Activated CD4-positive, alpha-beta T cell treated with anti-CD3 and anti-CD28 coated beads, Interleukin-2, amount 50 U/mL, for 24 hours (primary cell): ENCODE results near the gene AQP3.
A peak's percentile ranks its signal among the peaks of the same experiment; 100 is the strongest.
"Not testable (repeated sequence)": the region's sequence is repeated elsewhere in the genome, so short reads cannot be mapped to it uniquely, and the experiment has no call there.

Experiments
- DNase-seq, 2 donors: peaks; one replicate each; pipeline ENCODE4 v3.0.0-alpha.2; 2020; ENCODE audit warnings: low read depth in 1 of 2, low spot score in 1 of 2

The AQP3 gene

DNA sequence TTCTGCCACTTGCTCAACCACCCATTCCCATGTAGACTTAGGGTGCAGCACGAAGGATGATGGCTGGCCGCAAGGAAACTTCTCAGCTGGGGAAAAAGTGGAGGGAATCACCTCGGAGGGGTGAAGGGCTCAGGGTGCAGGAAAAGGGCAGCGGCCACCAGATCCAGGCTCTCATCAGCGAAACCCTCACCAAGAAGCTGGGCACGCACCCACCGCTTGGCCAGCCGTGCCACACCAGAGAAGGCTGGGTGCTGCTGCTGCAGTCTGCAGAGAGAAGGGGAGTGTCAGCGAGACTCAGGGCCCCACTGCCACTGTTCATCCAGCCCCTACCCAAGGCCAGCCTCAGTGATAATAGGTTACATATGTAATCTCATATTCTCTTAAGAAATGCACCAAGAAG, 17.7 kb upstream of the AQP3 start:
- DNase-seq, result no peak

DNA sequence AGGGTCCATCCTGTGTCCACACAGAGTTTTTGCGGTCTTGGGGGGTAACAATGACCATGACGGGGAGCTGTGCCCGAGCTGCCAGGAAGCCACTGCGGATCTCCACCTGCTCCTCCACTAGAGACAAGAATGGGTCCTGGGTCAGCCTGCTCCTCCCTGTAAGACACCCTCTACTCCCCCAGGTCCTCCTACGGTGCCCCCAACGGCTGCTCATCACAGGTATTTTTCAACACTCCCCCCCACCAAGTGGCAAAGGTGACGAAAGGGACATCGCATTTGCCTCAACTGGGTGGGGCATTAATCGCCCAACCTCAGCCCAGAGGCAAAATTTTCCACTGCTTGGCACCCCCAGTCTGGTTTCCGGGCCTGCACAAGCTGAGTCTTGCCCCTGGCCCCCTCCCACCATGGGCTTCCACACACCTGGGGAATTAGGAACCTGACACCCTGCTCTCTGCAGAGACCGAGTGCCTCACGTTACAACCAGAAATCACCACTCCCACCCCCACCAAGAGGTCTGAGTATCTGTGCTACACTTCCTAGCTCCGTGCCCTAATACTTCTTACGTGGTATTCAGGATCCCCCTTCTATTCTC, 16.7 kb upstream of the AQP3 start:
- no peak for DNase-seq

DNA sequence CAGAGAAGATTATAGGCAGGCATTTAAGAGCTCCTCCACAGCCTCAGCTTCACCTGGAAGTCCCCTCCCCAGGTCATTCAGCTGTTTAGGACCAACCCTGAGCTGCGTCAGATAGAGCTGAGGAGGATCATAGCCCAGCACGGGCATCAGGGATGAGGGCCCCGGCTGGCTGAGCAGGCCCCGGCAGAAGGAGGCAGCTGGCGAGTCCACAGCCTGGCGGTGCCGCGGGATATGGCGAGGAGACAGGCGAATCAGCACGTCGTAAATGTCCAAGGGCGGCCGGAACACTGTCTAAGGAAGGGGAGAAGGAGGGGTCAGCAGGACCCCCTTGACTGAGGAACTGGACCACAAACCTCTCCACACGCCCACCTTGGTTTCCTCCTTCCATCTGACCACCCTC, 15.8 kb upstream of the AQP3 start:
- DNase-seq, result no peak

DNA sequence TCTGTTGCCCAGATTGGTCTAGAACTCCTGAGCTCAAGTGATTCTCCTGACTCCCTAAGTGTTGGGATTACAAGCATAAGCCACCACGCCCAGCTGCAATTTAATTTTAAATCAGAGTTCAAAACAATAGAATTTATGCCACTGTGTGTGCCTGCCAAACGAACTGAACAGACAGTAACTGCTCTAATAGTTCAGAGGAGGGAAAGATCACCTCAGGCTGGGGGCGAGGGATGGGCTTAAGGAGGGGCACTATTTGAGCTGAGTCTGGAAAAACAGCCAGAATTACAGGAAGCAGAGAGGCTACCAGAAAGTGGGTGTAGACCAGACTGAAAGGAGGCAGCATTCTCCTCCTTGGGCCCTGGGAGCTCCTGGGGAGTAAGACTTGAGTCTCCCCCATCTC, 14.1 kb upstream of the AQP3 start:
- no peak for DNase-seq

DNA sequence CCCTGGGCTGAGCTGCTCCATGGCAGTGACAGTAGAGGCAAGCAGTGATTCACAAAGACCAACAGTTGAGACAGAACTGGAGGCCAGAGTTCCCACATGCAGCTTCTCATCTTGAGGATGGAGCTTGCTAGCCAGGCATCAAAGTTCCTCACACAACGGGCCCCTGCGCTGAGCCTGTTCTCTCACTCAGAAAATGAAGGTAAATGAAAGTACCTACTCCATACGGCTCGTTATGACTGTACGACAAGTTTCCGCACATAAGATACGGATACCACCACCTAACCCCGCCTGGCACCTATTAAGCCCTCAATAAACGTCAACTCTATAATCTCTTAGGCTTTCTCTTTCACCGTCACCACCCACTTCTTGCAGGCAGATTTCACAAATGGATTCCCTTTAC, 13.5 kb upstream of the AQP3 start:
- no peak for DNase-seq

DNA sequence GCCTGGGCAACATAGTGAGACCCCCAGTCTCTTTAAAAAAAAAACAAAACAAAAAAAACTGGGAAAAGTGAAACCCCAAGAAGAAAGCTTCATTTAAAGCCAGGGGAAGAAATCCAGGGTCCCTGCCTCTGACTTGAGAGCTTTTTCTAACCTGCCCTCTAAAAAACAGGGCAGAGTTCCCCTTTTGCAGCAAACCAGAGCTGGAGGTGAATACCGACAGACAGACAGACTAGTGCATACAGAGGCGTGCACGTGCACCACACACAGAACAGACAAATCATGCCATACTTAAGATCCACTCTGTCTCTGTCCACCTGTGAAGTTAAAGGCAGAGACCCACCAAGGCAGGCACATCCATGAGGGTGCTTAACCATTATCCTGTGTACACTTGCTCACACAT, 11.7 kb upstream of the AQP3 start:
- DNase-seq, result no peak

DNA sequence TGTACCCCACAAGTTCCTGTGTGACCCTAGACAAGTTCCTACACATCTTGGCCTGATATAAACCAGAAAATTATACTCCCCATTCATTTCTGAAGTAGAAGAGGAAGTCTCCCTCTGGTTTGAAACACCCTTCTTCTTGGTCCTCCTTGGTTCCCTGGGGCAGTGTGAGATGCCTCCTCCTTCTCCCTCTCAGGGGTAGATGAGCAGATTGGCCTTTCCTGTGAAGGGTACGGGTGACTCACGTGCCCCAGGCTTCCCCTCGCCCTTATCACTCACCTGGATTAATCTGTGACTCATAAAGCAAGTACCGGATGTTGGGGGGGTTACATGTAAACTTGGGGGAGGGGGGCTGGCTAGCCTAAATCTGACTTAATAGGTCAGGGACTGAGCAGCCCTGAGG, 11.1 kb upstream of the AQP3 start:
- peak in 1 of 2 donors; percentile 59 for DNase-seq

DNA sequence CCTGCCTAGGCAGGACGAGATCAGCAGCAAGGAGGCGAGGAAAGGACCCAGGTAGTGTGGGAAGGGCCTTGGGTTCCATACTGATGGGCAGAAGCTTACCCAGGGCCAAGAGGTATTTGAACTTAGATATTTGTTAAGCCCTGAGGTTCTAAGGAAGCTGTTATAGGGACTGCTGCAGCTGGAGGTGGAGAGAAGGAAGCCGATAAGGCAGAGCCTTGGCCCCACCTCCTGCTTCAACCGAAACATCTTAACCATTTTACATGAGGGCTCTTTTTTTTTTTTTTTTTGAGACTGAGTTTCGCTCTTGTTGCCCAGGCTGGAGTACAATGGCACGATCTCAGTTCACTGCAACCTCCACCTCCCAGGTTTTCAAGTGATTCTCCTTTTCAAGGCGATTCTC, 8.6 kb upstream of the AQP3 start:
- no peak for DNase-seq

DNA sequence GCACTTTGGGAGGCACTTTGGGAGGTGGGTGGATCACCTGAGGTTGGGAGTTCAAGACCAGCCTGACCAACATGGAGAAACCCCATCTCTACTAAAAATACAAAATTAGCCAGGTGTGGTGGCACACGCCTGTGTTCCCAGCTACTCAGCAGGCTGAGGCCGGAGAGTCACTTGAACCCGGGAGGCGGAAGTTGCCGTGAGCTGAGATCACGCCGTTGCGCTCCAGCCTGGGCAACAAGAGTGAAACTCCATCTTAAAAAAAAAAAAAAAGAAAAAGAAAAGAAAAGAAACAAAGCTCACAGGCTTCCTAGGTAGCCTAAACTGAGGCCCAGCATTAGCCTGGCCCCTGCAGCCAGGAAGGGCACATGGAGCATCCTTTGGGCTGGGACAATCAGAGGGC, 8.1 kb upstream of the AQP3 start:
- DNase-seq, result not testable (repeated sequence)

DNA sequence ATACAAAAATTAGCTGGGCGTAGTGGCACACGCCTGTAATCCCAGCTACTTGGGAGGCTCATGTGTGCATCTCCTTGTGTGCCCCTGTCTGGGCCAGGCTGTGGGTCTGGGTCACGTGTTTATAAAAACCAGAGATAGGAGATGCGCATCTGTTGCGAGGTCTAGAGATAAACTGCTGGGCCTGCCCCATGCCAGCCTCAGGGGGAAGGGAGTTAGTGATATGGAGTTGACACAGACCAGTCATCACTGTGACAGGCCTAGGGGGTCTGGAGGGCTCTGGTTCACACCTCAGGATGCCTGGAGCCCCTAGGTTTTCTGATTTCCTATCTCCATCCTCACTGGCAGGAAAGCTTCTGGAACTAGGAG, 7.3 kb upstream of the AQP3 start:
- DNase-seq, result not testable (repeated sequence)

DNA sequence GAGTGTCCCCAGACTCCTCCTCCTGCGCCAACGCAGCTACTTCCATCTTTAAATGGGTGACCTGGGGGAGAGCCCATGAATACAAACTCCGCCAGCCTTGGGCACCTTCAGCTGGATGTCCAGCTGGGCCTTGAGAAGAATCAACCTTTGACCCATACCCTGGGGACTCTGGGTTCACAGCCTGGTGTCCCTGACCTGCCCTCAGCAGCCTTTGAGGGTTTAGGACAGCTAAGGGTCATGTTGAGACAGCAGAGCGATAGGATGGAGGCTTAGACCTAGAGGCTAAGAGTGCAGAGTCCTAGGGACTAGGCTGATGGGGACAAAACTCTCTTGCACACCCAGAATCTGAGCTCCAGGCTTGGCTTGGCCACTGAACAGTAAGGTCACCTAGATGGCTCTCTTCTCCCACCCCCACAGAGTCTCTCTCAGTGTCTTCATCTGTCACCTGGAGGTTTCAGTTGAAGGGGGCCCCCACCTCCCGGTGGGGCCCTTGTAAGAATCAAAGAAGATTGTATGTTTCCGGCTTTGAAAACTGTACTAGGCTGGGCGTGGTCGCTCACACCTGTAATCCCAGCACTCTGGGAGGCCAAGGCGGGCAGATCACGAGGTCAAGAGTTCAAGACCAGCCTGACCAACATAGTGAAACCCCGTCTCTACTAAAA, 6.7 kb upstream of the AQP3 start:
- no peak for DNase-seq

DNA sequence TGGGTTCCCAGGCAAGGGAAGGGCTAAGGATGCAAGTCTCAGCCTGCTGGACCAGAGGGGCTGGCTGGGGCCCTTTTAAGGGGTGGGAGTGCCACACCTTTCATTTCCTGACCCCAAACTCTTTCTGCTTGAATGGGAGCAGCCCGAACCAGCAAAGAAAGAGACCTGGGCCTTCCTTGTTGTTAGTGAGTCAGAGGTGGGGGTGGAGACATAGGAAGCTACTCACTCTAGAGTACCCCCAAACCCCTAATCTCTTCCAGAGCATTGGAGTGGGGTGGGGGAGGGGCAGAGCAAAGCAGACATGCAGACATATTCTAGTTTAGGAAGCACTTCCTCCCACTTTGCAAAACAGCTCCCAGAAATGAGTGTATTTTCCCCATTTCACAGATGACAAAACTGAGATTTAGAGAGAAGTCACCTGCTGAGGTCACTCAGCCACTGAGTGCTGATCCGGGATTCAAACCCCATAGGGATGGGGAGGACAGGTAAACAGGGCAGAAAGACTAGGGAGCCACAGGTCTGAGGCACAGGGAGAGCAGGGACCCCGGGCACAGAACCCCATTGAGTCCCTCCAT, 6.0 kb upstream of the AQP3 start:
- DNase-seq, result no peak

DNA sequence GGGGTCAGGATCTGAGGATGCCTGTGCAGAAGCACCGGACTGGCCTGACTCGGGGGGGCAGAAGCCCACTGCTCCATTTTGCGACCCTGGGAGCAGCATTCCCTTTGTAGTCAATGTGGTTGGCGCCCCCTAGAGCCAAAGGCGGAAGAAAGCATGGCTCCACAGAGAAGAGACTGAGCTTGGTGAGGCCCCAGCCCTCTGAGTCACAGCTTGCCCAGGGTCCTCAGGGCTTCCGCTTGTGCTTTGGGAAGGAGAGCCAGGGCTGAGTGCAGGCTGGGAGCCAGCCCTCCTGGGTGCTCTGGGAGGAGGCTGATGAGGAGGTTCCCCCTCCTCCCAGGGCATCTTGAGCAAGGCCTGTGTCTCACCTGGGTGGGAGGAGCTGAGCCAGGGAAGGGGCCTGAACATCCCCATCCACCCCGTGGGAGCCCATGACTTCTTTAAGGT, 5.5 kb upstream of the AQP3 start:
- DNase-seq, result peak in 1 of 2 donors; percentile 37

DNA sequence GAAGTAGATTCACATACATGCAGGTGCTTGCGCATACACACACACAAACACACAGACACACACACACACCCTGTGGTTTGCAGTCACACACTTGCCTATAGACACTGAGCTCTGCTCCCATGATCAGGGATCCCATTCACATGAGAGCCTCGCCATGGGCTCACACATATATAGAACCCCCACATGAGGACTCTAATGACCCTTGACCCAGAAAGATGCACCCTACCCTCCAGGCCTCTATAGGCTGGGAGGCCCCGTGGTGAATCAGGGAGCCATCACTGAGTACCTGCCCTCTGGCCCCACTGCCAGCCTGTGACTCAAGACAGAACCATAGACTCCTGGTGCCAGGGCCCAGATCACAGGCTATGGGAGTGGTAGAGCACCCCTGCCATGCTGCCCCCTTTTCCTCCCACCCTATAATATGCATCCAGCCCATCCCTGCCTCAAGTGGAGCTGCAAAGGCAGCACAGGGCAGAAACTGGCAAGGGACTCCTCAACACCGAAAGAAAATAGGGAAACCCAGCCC, 3.3 kb upstream of the AQP3 start:
- DNase-seq, result no peak

DNA sequence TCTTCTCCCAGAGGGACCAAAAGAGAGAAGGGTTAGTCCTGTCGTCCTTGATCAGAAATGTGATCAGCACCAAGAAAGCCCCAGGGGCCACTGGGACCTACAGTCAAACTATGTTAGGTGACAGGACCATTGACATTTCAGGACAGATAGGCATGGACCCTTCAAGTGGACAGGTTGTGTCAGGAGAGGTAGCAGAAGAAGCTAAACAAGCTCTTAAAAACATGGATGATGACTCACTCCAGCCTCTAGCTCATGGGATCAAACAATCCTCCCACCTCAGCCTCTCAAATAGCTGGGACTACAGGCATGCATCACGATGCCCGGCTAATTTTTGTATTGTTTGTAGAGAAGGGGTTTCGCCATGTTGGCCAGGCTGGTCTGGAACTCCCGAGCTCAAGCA, 2.3 kb upstream of the AQP3 start:
- no peak for DNase-seq

DNA sequence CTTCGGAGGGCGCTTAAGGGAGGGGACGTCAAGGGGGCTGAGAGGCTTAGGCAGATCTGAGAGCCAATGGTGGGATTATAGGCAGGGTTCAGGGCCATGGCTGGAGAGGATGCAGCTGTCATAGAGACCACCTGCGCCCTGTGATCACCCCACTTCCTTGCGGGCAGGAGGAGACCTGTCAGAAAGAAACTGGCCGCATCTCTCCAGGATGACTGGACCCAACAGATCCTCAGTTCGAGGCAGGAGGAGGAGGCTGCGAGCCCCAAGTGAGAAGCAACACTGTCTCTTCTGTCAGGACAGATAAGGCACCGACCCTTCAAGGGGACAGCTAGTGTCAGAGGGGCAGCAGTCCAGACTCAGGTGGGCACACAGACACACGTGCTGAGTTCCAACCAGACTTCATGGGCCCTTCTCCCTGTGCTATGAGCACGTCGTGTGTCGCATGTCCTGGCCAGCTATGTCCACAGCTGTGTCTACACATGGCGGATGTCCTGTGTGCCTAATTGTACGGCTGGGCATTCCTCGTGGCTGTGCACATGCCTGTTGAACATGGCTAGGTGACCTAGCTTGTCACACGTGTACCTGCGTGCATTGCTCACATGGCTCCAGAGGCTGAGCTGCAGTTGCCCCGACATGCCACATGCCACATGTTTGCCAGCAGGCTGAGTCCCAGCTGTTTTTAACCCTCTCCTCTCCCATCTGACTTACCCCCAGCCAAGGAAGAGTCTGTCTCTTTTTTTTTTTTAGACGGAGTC, 583 bp upstream of the AQP3 start:
- no peak for DNase-seq

DNA sequence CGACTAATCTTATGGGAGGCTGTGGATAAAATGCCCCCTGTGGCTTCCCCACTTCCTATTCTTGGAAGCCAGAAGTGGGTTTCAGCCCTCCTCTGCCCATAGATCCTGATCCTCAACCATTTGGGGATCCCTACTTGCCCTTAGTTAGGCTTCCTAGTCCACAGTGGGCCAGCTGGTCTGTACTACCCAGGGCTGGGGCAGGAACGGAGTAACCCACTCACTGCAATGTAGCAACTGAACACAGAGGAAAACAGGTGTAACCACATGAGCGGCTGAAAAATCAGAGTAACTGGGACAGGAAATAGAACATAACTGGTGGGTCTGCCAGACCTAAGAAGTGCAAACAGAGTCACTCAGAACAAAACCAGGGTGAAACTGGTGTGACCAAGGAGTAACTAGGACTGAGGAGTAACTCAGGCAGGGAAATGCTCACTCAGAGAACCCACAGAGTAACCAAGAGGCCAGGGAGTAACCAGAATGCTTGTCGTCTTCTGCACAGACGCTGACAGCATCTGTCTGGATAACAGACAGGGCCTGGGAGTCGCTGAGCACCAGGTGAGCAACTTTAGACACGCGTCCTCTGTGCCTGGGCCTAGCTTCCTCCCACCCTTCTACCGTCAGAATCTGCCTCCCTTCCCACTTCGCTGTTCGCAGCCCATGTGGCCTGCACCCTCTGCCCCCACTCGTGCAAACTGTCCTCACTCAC, 1.0 kb downstream of the AQP3 start:
- DNase-seq, result peak; percentile 26 to 51

DNA sequence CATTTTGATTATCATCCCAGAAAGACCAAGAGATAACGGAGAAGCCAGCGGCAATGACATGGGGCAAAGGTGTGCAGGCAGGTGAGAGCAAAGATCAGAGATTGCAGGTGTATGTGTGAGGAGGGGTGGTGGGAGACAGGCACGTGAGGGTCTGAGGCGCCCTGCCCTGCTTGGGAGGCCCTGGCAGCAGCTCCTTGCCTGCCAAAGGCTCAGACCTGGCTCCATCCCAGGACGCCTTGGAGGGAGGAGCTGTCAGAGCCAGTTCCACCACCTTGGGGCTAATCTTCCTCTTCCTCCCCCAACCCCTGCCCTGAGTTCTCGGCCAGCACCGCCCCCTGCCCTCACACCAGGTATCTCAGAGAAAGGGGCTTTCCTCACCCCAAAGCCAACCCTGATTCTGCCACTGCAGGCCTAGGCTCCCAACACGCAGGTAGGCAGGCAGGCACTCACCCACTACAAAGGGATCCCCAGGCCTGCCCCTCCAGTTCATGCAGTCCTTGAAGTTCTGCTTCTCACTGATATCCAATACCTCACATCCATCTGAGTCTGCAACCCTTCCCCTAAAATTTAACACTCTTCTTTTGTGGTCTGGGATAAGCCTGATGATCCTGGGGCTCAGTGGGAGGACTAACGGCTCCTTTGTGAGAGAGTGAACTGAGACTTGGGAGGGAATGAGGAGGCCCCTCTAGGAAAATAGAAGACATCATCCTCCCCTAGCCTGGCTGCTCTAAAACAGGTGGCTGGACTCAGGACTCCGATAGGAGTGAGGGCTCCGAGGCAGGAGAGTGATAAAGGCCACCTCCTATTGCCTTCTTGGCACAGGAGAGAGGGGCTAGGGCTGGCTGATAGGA, 1.8 kb downstream of the AQP3 start:
- no peak for DNase-seq

DNA sequence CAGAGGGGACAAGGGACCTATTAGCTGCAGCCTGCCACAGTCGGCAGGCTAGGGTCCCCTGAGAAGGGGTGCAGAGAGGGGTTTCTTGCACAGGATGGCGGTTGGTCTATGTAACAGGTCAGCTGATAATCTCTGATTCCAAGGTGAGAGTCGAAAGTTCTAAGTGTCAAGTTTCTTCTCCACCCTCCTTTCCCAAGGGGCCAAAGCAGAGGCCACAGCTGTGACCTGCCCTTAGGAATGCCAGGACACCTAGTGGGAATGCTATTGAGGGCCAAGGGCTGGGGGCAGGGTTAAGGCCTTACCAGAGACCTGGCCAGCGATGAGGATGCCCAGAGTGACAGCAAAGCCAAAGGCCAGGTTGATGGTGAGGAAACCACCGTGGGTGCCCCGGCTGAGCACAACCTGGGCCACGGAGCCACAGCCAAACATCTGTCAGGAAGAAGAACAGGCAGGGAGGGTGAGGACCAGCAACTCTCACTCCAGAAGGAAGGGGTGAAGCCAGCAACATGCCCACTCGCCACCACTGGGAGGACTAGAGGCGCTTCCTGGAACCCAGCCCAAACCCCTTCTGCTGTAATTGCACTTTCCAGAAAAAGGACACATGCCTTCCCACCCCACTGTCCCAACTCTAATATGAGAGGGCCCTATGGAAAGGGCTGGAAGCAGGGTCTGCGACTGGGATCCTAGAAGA, 3.8 kb downstream of the AQP3 start:
- DNase-seq, result no peak

DNA sequence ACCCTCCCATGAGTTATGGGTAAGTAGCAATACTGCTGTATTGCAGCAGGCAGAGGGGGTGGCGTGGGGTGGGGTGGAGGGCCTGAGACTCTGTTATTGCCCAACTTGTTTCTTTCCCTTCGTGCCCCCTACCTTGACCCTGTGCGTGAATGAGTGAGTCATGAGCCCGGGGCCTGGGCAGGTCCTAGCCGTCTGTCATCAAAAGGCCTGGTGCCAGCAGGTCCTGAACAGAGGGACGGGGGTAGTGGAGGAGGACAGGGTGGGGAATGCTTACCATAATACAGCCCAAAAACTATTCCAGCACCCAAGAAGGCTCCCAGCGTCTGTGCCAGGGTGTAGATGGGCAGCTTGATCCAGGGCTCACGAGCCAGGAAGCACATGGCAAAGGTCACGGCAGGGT, 4.3 kb downstream of the AQP3 start:
- DNase-seq, result no peak
